ENCODE measurements around the gene GRIN1.

Gene GRIN1

DNA sequence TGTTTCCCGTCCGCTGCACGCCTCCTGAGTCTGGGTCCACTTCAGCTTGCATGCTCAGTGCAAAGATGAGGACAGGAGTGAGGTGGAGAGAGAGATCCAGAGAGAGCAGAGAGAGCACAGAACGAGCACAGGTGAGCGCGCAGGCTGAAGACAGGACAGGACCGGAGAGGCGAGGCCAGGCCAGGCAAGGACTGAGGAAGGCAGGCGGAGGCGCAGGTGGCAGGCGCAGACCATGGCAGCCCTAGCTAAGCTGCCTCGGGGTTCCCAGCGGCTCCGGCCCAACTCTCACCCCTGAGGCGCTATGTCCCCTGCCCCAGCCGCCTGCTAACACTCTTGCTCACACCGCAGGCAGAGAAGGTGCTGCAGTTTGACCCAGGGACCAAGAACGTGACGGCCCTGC lies 9.7 kb downstream of the GRIN1 start:
- H3K4me3 ChIP-seq (ENCODE audit: low read depth, low read length): no peak overlapping the region
- CTCF ChIA-PET: interaction anchor here (1.1 kb wide), 1 partner anchor 28 kb away, joined by 3 read pairs; no protein-coding TSS in a partner anchor
- DNase-seq (ENCODE audit: low read depth, low spot score): no peak
- no peak for TF ChIP-seq CTCF (IDR thresholded peaks at IDR 0.05; ENCODE audit: insufficient read depth, low read length, missing control alignments)
- POLR2A ChIA-PET: interaction anchor here (0.9 to 1.2 kb wide), 2 partner anchors 20 to 92 kb away, joined by 3 read pairs; partner anchors contain the start of gene TUBB4B

DNA sequence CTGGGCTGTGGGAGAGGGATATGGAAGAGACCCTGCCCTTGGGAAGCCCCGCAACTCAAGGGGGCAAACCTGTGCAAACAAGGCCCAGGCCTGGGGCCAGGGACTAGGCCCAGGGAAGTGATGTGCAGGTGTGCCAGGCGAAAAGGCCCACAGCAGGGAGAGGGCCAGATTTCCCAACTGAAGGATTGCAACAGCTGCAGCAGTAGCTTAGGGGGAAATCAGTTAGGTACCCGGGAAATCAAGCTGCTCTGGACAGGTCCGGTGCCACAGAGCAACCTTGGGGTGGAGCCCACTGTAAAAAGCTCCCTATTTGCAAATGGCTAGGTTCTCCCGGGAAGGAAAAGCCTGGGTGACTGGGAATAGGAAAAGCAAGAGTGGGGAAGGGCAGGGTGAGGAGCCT lies 10.4 kb downstream of the GRIN1 start:
- no peak for DNase-seq (ENCODE audit: low read depth, low spot score)
- CTCF ChIA-PET: interaction anchor here (1.1 to 1.9 kb wide), 3 partner anchors 19 to 27 kb away, joined by 3 to 4 read pairs (median 4); partner anchors contain the start of gene TMEM210
- TF ChIP-seq CTCF (IDR thresholded peaks at IDR 0.05; ENCODE audit: insufficient read depth, low read length, missing control alignments): no peak
- POLR2A ChIA-PET: interaction anchor here (0.9 to 1.2 kb wide), 2 partner anchors 21 to 91 kb away, joined by 3 read pairs; partner anchors contain the start of gene TUBB4B
- H3K4me3 ChIP-seq (ENCODE audit: low read depth, low read length): no peak overlapping the region

- ChIA-PET CTCF (interaction anchor here (1.1 to 1.9 kb wide), 4 partner anchors 20 to 86 kb away, joined by 3 to 4 read pairs (median 4); partner anchors contain the start of gene TMEM210), POLR2A (interaction anchor here (1.2 kb wide), 1 partner anchor 22 kb away, joined by 3 read pairs; no protein-coding TSS in a partner anchor)
- DNase-seq (ENCODE audit: low read depth, low spot score): no peak
- TF ChIP-seq CTCF (IDR thresholded peaks at IDR 0.05; ENCODE audit: insufficient read depth, low read length, missing control alignments): no peak
- H3K4me3 ChIP-seq (ENCODE audit: low read depth, low read length): no peak overlapping the region
Observed at GRCh38 chr9:137149942-137150616, 11.1 kb downstream of the GRIN1 start.

- no peak overlapping the region for H3K4me3 ChIP-seq (ENCODE audit: low read depth, low read length)
- no peak for TF ChIP-seq CTCF (IDR thresholded peaks at IDR 0.05; ENCODE audit: insufficient read depth, low read length, missing control alignments)
- DNase-seq (ENCODE audit: low read depth, low spot score): no peak
- CTCF ChIA-PET: interaction anchor here (1.3 to 1.9 kb wide), 3 partner anchors 20 to 87 kb away, joined by 3 to 4 read pairs (median 4); partner anchors contain the start of gene TMEM210
- POLR2A ChIA-PET: no interaction called here
Observed at GRCh38 chr9:137150617-137151457, 11.9 kb downstream of the GRIN1 start.

DNA sequence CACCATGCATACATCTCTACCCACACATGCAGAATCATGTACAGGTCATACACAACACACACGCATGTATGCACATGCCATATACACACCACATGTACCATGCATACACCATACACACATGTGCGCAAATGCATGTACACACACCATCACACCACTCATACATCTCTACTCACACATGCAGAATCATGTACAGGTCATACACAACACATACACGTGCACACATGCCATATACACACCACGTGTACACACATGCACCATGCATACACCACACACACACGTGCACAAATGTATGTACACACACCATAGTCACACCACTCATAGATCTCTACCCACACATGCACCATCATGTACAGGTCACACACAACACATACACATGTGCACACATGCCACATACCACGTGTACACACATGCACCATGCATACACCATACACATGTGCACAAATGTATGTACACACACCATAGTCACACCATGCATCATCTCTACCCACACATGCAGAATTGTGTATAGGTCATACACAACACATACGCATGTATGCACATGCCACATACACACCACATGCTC lies 14.0 kb downstream of the GRIN1 start:
- TF ChIP-seq CTCF (IDR thresholded peaks at IDR 0.05; ENCODE audit: insufficient read depth, low read length, missing control alignments): no peak
- DNase-seq (ENCODE audit: low read depth, low spot score): no peak
- CTCF ChIA-PET: no interaction called here
- POLR2A ChIA-PET: no interaction called here
- no peak overlapping the region for H3K4me3 ChIP-seq (ENCODE audit: low read depth, low read length)

Measured in AG04449 (cell line).